HG03045 (cell line): ENCODE results near the gene RAB9A.
"Not testable (repeated sequence)": the region's sequence is repeated elsewhere in the genome, so short reads cannot be mapped to it uniquely, and the experiment has no call there.

Source experiments
- ATAC-seq: cut with Tn5 transposase; IDR thresholded peaks from one replicate; pipeline ENCODE4 v1.9.1; 2021; ENCODE audit warnings: mild to moderate bottlenecking, moderate library complexity; ENCODE audit not compliant: unreplicated experiment

Gene RAB9A

GRCh38 chrX:13669246-13669737 is 19.6 kb upstream of the RAB9A start:
- peak; percentile 73 for ATAC-seq

- ATAC-seq: not testable (repeated sequence)
Observed at GRCh38 chrX:13669755-13670154, 19.2 kb upstream of the RAB9A start.

GRCh38 chrX:13670197-13670596 is 18.7 kb upstream of the RAB9A start:
- ATAC-seq: no peak

- no peak for ATAC-seq
Observed at GRCh38 chrX:13673016-13673415, 15.9 kb upstream of the RAB9A start.

GRCh38 chrX:13676885-13677284 is 12.0 kb upstream of the RAB9A start:
- no peak for ATAC-seq

GRCh38 chrX:13679700-13680099 is 9.2 kb upstream of the RAB9A start:
- not testable (repeated sequence) for ATAC-seq

- no peak for ATAC-seq
Observed at GRCh38 chrX:13681595-13681994, 7.3 kb upstream of the RAB9A start.

GRCh38 chrX:13684361-13684760 is 4.6 kb upstream of the RAB9A start:
- ATAC-seq: no peak

- no peak for ATAC-seq
Observed at GRCh38 chrX:13685126-13685763, 3.7 kb upstream of the RAB9A start.

GRCh38 chrX:13687203-13687602 is 1.7 kb upstream of the RAB9A start:
- ATAC-seq: no peak

GRCh38 chrX:13688384-13688957 is 457 bp upstream of the RAB9A start:
- ATAC-seq: no peak

GRCh38 chrX:13689741-13690211 is 848 bp downstream of the RAB9A start:
- ATAC-seq: no peak

GRCh38 chrX:13690836-13691235 is 1.9 kb downstream of the RAB9A start:
- no peak for ATAC-seq

- ATAC-seq: no peak
Observed at GRCh38 chrX:13691841-13692371, 3.0 kb downstream of the RAB9A start.

- ATAC-seq: no peak
Observed at GRCh38 chrX:13692771-13693231, 3.9 kb downstream of the RAB9A start.

- no peak for ATAC-seq
Observed at GRCh38 chrX:13693341-13693961, 4.5 kb downstream of the RAB9A start.

- no peak for ATAC-seq
Observed at GRCh38 chrX:13694359-13694758, 5.4 kb downstream of the RAB9A start.

- no peak for ATAC-seq
Observed at GRCh38 chrX:13694983-13695382, 6.1 kb downstream of the RAB9A start.

GRCh38 chrX:13695601-13696115 is 6.7 kb downstream of the RAB9A start:
- no peak for ATAC-seq

- ATAC-seq: no peak
Observed at GRCh38 chrX:13697455-13697854, 8.5 kb downstream of the RAB9A start.

- no peak for ATAC-seq
Observed at GRCh38 chrX:13697976-13698375, 9.0 kb downstream of the RAB9A start.

- no peak for ATAC-seq
Observed at GRCh38 chrX:13698432-13698831, 9.5 kb downstream of the RAB9A start.
